SW480 (cell line): Measurements from ENCODE around the gene OR4K2.
"Not testable (repeated sequence)": the region's sequence is repeated elsewhere in the genome, so short reads cannot be mapped to it uniquely, and the experiment has no call there.

Experiments used
- DNase-seq: peaks from one replicate; pipeline ENCODE4 v3.0.0-alpha.2; 2016; ENCODE audit warnings: low spot score

Gene OR4K2, protein sequence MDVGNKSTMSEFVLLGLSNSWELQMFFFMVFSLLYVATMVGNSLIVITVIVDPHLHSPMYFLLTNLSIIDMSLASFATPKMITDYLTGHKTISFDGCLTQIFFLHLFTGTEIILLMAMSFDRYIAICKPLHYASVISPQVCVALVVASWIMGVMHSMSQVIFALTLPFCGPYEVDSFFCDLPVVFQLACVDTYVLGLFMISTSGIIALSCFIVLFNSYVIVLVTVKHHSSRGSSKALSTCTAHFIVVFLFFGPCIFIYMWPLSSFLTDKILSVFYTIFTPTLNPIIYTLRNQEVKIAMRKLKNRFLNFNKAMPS

DNA sequence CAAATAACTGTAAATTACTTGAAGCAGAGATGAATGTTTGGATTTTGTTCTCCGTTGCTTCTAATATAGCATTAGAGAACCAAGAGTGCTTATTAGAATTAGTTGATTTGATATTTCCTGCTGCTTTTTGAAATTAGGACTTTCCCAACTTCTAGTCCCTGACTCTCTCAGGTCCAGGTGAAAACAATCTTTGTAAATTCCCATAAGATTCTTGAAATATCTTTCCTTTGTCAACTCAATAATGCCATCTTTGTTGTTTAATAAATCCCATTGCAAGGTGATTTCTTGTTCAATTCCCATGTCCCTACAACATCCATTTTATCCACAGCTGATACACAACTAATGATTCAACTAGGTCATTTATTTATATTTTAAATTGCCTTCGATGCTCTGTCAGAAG, at the start of gene OR4K2:
OR4K2 (plus strand) TSS at position 301 of the 400 bp plus-strand sequence. CDS start 1,126 bp downstream, outside the sequence.
- DNase-seq, result no peak

GRCh38 chr14:19827626-19828244, 47.2 kb upstream of the OR4K2 start:
- DNase-seq, result not testable (repeated sequence)

- DNase-seq, result no peak
These were observed 46.6 kb upstream of the OR4K2 start for GRCh38 chr14:19828314-19828713.

- not testable (repeated sequence) for DNase-seq
These were observed 40.6 kb upstream of the OR4K2 start for GRCh38 chr14:19834203-19834848.

GRCh38 chr14:19838433-19838832, 36.5 kb upstream of the OR4K2 start:
- DNase-seq, result no peak

DNA sequence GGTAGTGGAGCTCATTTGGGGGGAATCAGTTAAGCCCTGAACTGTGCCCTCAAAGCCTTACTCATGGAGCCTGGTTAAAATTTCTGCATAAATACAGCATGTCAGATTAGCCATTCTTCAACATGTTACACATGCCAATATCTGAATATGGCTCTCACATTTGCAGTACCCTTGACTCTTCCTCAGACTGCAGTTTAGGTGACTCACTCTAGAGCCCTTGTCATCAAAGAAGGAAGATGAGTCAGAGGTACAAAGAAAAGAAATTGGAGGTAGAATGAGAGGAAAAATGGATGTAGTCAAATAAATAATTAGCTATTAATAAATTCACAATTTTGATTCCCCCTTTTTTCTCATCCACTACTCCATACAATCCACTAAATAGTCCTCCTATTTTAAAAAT, 23.6 kb upstream of the OR4K2 start:
- DNase-seq, result peak; percentile 9

DNA sequence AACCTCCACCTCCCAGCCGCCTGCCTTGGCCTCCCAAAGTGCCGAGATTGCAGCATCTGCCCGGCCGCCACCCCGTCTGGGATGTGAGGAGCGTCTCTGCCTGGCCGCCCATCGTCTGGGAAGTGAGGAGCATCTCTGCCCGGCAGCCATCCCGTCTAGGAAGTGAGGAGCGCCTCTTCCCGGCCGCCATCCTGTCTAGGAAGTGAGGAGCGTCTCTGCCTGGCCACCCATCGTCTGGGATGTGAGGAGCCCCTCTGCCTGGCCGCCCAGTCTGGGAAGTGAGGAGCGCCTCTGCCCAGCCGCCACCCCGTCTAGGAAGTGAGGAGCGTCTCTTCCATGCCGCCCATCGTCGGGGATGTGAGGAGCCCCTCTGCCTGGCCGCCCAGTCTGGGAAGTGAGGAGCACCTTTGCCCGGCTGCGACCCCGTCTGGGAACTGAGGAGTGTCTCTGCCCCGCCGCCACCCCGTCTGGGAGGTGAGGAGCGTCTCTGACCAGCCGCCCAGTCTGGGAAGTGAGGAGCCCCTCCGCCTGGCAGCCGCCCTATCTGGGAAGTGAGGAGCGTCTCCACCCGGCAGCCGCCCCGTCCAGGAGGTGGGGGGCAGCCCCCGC, 8.8 kb upstream of the OR4K2 start:
- DNase-seq, result not testable (repeated sequence)

GRCh38 chr14:19873178-19873577, 1.8 kb upstream of the OR4K2 start:
- peak; percentile 24 for DNase-seq

GRCh38 chr14:19878029-19878642, 3.2 kb downstream of the OR4K2 start:
- peak; percentile 4 for DNase-seq

DNA sequence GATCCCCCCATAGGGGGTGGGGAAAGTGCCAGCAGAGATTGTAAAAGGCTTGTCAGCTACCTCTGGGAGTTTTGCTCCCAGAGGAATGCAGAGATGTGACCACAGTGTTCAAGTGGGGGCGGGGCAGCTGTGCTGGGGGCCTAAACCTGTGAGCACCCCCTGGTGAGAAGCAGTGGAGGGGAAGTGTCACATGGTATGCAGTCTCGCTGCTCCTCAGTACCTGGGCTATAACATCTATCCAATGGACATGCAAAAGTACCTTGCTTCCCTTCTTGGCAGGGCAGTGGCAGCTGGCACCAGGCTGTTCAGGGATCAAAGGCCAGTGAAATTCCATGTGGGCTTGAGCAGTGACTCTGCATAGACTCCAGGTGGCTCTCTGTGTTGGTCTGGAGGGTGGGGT, 20.3 kb downstream of the OR4K2 start:
- peak; percentile 3 for DNase-seq

DNA sequence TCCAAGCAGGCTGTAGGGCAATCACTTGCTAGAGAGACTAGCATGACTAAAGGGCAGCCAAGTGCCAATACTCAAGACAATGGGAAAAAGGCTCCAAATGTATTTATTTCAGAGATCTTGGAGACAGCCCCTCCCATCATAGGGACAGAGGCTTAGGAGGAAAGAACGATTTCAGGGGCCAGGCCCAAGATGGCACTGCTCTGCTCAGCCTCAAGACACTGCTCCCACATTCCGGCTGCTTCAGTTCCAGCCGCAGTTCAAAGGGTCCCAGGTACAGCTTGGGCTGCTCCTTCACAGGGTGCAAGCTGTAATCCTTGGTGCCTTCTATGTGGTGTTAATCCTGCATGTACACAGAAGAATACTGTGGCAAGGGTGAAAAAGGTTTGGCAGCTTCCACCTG, 26.1 kb downstream of the OR4K2 start:
- no peak for DNase-seq

GRCh38 chr14:19902409-19902808, 27.5 kb downstream of the OR4K2 start:
- DNase-seq, result no peak

GRCh38 chr14:19906665-19907064, 31.7 kb downstream of the OR4K2 start:
- DNase-seq, result no peak

DNA sequence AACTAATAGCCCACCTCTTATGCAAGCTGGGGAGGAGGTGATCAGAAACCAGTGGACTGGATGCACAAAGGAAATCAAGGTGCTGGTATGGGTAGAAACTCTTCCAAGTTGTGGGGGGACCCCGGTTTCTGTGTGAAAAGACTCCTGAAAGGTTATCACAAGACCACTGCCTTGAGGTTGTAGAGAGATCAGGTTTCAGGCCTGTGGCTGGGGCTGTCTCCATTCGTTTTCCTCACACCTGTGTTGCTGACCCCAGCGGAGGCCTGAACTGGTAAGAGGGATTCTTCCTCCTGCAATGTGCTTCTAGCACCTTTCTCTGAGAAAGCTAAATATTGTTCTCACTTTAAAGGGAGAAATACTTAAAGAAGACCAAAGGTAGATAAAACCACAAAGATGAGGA, 36.2 kb downstream of the OR4K2 start:
- DNase-seq, result no peak

DNA sequence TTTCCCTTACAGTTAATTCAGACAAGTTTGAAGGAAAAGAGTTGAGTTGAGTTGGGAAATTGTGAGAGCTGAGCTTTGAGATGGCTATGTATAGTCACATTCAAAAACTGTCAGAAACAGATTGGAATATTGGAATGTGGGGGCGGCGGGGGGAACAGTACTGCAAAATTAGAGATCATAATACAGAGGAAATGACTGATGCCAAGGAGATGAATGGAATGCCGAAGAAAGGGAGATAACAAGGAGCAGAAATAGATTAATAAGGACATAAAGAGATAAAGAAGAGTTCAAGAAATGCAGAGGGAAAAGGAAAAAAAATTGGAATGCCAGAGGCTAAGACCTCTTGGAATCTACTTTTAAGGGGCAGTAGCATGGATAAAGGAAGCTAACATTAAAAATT, 42.3 kb downstream of the OR4K2 start:
- no peak for DNase-seq

DNA sequence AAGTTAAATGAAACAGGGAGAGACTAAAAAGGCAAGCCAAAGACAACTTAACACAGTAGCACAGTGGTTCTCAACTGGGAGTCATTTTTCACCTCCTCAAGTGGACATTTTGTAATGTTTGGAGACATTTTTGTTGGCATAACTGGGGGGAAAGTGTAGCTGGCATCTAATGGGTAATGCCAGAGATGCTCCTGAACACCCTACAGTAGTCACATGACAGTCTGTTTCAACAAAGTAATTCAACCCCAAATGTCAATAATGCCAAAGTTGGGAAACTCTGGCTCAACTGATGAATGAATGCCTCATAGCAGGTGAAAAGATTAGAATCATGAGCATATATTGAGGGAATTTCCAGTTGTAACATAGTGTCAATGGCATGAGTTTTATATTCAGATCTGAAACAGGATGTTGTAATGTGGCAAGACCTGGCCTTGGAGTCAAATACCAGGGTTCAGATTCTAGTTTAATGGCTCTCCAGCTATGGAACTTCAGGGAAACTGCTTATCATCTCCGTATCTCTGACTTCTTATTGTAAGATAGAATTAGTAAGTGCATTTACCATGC, 43.1 kb downstream of the OR4K2 start:
- DNase-seq, result no peak

GRCh38 chr14:19918553-19919264, 43.8 kb downstream of the OR4K2 start:
- DNase-seq, result peak; percentile 54

DNA sequence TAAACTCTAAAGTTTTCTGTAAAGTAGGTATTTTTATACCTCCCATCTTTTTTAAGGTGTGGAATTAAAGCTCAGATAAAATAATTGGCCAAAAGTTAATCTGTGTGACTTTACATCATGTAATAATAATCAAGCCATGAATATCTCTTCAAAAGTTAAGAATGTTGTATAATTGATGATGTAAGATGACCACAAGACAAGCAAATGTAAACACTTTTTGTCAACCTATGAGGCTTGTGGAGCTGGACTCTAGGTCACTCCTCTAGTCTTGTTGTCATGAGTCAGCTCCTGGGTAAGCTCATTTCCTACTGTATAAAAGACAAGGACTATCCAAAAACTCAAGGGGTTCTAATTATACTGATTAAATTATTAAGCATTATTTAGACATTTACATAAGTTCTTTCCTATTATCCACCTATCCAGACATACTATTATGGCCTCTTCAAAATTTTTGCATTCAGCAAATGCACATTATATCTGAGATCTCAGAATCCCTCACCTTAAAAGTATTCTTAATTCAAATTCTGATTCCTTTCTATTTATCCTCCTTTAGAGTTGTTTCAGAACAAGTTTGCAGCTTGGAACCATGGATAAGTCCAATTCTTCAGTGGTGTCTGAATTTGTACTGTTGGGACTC, 45.2 kb downstream of the OR4K2 start, which contains the start of gene OR4K5:
OR4K5 (plus strand) TSS at position 587 of the 637 bp plus-strand sequence; CDS start at position 587, 0 bp downstream.
- peak; percentile 11 for DNase-seq

DNA sequence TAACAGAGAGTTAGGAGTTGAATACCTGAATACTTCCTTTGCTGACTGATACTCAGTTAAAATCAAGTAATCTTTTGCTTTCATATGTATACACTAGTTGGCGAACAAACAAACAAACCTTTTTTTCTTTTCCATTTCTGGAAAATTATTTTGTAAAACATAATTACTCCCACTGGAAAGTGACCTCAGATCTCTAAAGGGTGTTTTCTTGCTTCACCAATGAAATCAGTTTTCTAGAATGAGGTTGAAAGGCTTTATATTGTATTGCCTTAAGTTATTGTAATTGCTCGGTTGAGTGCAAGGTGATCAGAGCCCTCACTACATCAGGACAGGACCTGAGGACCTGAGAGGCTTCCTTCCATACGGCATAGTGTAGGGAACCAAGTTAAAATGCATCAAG, 55.7 kb downstream of the OR4K2 start, which contains the start of gene OR4K1:
OR4K1 (plus strand) TSS at position 301 of the 400 bp plus-strand sequence. CDS start 4,750 bp downstream, outside the sequence.
- no peak for DNase-seq
